K562 (cell line): ENCODE data around the gene PSMB8. TPM values are rescaled to one million over a fixed set of nuclear protein-coding genes. Genes with fewer than 3 reads are reported as not detected.

ENCODE experiments used
- CC2D1A ChIP-seq: fragments of 450-650 bp; IDR thresholded peaks from 2 replicates; pipeline ENCODE4 v1.6.1; 2017; ENCODE audit warnings: mild to moderate bottlenecking
- CEBPG ChIP-seq, 3 experiments: fragments of 200-800 bp in 1 of 3; sonication (Bioruptor generic) in 1 of 3; sonication (generic) in 1 of 3; formaldehyde crosslinking in 1 of 3; IDR thresholded peaks in 2 of 3; conservative IDR thresholded peaks in 1 of 3; 2 replicates each; pipeline versions ENCODE4 v1.6.1 to v1.8.0; 2016 to 2022; ENCODE audit warnings: missing compliant biosample characterization in 2 of 3, missing genetic modification characterization in 2 of 3, mild to moderate bottlenecking in 1 of 3, missing genetic modification reagents in 1 of 3
- FIP1L1 ChIP-seq: fragments of 200-400 bp; formaldehyde crosslinking; IDR thresholded peaks from 2 replicates; pipeline ENCODE4 v1.6.1; 2018; ENCODE audit warnings: mild to moderate bottlenecking, low read depth, low read length; ENCODE audit not compliant: poor library complexity, severe bottlenecking
- FOXP1 ChIP-seq: sonication (generic); formaldehyde crosslinking; IDR thresholded peaks from 2 replicates; pipeline ENCODE4 v1.8.0; 2022; ENCODE audit warnings: mild to moderate bottlenecking, missing genetic modification reagents
- HOXB6 ChIP-seq: fragments of 250-450 bp; sonication (Bioruptor Pico); IDR thresholded peaks from 2 replicates; pipeline ENCODE4 v1.5.1; 2022; ENCODE audit warnings: mild to moderate bottlenecking, borderline replicate concordance
- KLF1 ChIP-seq: fragments of 450-650 bp; IDR thresholded peaks from 2 replicates; pipeline ENCODE4 v1.6.1; 2016; ENCODE audit warnings: missing genetic modification characterization, missing compliant biosample characterization
- MEF2A ChIP-seq: IDR thresholded peaks from 2 replicates; pipeline ENCODE4 v1.6.1; 2011; ENCODE audit warnings: low read depth, mild to moderate bottlenecking, low read length, moderate library complexity; ENCODE audit not compliant: control insufficient read depth
- MEIS2 ChIP-seq: fragments of 450-650 bp; IDR thresholded peaks from 2 replicates; pipeline ENCODE4 v1.6.1; 2014; ENCODE audit warnings: mild to moderate bottlenecking; ENCODE audit not compliant: partially characterized antibody
- NFE2 ChIP-seq: IDR thresholded peaks from 2 replicates; pipeline ENCODE4 v1.6.1; 2014; ENCODE audit warnings: antibody characterized with exemption, low read depth
- RBFOX2 ChIP-seq: fragments of 200-400 bp; formaldehyde crosslinking; IDR thresholded peaks from 2 replicates; pipeline ENCODE4 v1.6.1; 2017; ENCODE audit warnings: low read depth, mild to moderate bottlenecking, low read length, moderate library complexity
- SMAD1 ChIP-seq: fragments of 150-350 bp; IDR thresholded peaks from 2 replicates; pipeline ENCODE4 v1.6.1; 2014; ENCODE audit warnings: low read length, low read depth; ENCODE audit not compliant: partially characterized antibody
- TCF3 ChIP-seq: sonication (generic); formaldehyde crosslinking; IDR thresholded peaks from 2 replicates; pipeline ENCODE4 v1.4.0; 2020; ENCODE audit warnings: mild to moderate bottlenecking, missing genetic modification reagents
- UBTF ChIP-seq, 2 experiments: IDR thresholded peaks; 2 replicates each; pipeline ENCODE4 v1.6.1; 2012; ENCODE audit warnings: improper control_type of control experiment in 2 of 2, low read depth in 2 of 2, low read length in 2 of 2, borderline replicate concordance in 1 of 2
- ZNF174 ChIP-seq: fragments of 250-450 bp; sonication (Bioruptor Pico); IDR thresholded peaks from 2 replicates; pipeline ENCODE4 v1.4.0; 2020; ENCODE audit warnings: mild to moderate bottlenecking
- polyA plus RNA-seq, 8 experiments: library from polyadenylated mRNA; depleted of rRNA in 4 of 8; stranded (reverse) in 5 of 8; unstranded in 3 of 8; fragments of >200 nt; fragmentation: Nextera tagmentation in 2 of 8; fragmentation: Illumina TruSeq in 1 of 8; extraction: Ambion mirVana in 2 of 8; extraction: Trizol in 1 of 8; gene quantifications; 2 replicates each; pipeline versions ENCODE4 v1.2.1 to v1.2.3, GENCODE V29; 2011 to 2014; ENCODE audit warnings: inconsistent platforms in 1 of 8, missing spikeins in 1 of 8
- total RNA-seq, 7 experiments: library from RNA; depleted of rRNA in 6 of 7; stranded (reverse); fragments of >200 nt in 6 of 7; fragmentation: Illumina TruSeq in 2 of 7; extraction: Trizol in 2 of 7; gene quantifications; 2 replicates each; pipeline versions ENCODE4 v1.2.1 to v1.2.3, GENCODE V29; 2011 to 2021; ENCODE audit warnings: low replicate concordance in 1 of 7
- TF ChIP-seq, protein P1 (sequence below): sonication (generic); formaldehyde crosslinking; IDR thresholded peaks from 2 replicates; pipeline ENCODE4 v1.8.1; 2023; ENCODE audit warnings: missing genetic modification reagents, mild to moderate bottlenecking, borderline replicate concordance
- TF ChIP-seq, protein P2 (sequence below): fragments of 450-650 bp; formaldehyde crosslinking; IDR thresholded peaks from 2 replicates; pipeline ENCODE4 v1.4.0; 2022; ENCODE audit warnings: missing genetic modification characterization

Gene PSMB8
- total and polyA plus RNA-seq, 9 of the 15 experiments (the other 6 are each of a cell fraction or from before 2014, with no cell fraction given): 0.71 to 4.0 (median 2.4) TPM

GRCh38 chr6:32857156-32857891, 13.5 kb upstream of the PSMB8 start (continued):
- no peak for TF ChIP-seq UBTF (IDR thresholded peaks at IDR 0.05; ENCODE audit: borderline replicate concordance in 1 of 2, low read depth in 2 of 2, low read length in 2 of 2)
- TF ChIP-seq FOXP1 (CRISPR knock-in tag): no peak
- no peak for TF ChIP-seq RBFOX2
- TF ChIP-seq KLF1 (tag): no peak
- no peak for TF ChIP-seq NFE2
- TF ChIP-seq ZNF174 (CRISPR knock-in tag): no peak
- no peak for TF ChIP-seq FIP1L1
- TF ChIP-seq, protein P1, sequence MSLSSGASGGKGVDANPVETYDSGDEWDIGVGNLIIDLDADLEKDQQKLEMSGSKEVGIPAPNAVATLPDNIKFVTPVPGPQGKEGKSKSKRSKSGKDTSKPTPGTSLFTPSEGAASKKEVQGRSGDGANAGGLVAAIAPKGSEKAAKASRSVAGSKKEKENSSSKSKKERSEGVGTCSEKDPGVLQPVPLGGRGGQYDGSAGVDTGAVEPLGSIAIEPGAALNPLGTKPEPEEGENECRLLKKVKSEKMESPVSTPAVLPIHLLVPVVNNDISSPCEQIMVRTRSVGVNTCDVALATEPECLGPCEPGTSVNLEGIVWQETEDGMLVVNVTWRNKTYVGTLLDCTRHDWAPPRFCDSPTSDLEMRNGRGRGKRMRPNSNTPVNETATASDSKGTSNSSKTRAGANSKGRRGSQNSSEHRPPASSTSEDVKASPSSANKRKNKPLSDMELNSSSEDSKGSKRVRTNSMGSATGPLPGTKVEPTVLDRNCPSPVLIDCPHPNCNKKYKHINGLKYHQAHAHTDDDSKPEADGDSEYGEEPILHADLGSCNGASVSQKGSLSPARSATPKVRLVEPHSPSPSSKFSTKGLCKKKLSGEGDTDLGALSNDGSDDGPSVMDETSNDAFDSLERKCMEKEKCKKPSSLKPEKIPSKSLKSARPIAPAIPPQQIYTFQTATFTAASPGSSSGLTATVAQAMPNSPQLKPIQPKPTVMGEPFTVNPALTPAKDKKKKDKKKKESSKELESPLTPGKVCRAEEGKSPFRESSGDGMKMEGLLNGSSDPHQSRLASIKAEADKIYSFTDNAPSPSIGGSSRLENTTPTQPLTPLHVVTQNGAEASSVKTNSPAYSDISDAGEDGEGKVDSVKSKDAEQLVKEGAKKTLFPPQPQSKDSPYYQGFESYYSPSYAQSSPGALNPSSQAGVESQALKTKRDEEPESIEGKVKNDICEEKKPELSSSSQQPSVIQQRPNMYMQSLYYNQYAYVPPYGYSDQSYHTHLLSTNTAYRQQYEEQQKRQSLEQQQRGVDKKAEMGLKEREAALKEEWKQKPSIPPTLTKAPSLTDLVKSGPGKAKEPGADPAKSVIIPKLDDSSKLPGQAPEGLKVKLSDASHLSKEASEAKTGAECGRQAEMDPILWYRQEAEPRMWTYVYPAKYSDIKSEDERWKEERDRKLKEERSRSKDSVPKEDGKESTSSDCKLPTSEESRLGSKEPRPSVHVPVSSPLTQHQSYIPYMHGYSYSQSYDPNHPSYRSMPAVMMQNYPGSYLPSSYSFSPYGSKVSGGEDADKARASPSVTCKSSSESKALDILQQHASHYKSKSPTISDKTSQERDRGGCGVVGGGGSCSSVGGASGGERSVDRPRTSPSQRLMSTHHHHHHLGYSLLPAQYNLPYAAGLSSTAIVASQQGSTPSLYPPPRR: no peak
- TF ChIP-seq, protein P2, sequence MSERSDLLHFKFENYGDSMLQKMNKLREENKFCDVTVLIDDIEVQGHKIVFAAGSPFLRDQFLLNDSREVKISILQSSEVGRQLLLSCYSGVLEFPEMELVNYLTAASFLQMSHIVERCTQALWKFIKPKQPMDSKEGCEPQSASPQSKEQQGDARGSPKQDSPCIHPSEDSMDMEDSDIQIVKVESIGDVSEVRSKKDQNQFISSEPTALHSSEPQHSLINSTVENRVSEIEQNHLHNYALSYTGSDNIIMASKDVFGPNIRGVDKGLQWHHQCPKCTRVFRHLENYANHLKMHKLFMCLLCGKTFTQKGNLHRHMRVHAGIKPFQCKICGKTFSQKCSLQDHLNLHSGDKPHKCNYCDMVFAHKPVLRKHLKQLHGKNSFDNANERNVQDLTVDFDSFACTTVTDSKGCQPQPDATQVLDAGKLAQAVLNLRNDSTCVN (CRISPR knock-in tag): no peak
- TF ChIP-seq TCF3: peak; percentile 94
- TF ChIP-seq CC2D1A: no peak
- TF ChIP-seq CEBPG (CRISPR knock-in tag; IDR thresholded peaks at IDR 0.05): no peak
- no peak for TF ChIP-seq CEBPG (tag; conservative IDR thresholded peaks at IDR 0.05 in 1 of 2, IDR thresholded peaks at IDR 0.05 in 1 of 2)
- no peak for TF ChIP-seq HOXB6 (CRISPR knock-in tag)
- no peak for TF ChIP-seq MEF2A
- peak; percentile 31 for TF ChIP-seq SMAD1
- peak; percentile 90 for TF ChIP-seq MEIS2
